ENCODE data around the gene RABL6. TPM values are rescaled to one million over a fixed set of nuclear protein-coding genes. Genes with fewer than 3 reads are reported as not detected.
"Not testable (repeated sequence)": the region's sequence is repeated elsewhere in the genome, so short reads cannot be mapped to it uniquely, and the experiment has no call there.

The RABL6 gene
- total RNA-seq, 1 donor from 2014 or later, result 66.4 TPM

DNA sequence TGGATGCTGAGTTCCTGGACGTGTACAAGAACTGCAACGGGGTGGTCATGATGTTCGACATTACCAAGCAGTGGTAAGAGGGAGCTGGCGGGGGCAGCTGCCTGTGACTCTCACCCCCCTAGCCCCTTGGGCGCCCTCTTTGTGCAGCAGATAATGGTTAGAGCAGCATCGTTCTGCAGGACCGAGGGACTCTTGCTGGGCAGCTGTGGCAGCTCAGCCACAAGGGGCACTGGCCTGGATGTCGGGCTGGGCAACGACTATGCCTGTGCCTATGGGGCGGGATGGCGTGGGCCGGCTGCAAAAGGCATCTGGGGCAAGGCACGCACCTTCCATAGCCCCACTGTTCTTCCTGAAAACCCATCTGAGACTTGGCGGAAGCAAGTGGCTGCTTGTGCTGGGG lies 21.7 kb downstream of the RABL6 start:
- DNase-seq (ENCODE audit: low spot score), result no peak
- intact Hi-C loops (cut with DNase I), result no loop called here

DNA sequence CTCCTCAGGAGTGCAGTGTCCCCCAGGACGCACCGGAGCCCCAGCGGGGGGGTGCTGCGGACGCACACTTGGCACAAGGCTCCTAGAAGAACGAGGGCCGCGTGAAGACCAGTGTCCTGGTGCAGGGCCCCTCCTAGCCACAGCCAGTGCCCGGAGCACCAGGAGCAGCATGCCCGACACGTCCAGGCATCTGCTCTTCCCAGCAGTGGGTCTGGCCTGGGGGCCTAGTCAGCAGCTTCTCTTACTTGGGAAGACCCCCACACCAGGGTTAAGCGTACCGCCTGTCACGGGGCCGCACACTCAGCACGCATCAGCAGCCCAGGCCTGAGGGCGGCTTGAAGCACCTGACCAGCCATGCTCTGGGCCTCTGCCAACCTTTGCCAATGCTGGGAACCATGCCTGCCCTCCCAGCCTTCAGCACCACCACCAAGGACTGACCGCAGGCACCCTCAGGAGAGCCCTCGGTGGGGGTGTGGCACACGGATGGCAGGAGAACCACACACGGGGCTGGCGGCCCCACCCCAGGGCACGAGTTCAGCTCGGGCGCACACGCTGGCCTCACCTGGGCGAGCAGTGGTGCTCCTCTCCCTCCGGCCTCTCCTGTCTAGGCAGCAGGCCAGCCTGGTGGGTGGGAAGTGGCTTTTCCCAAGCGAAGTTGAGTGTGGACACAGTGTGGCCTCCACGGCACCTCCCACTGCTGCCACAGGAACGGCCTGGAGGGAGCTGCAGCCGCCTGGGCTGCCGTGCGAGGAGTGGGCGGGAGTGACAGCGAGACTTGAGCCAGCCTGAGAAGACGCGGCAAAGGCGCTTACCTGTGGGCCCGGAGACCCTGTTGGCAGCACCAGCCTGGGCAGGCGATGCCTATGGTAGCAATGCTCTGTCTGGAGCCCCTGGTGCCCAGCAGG lies 22.5 kb downstream of the RABL6 start:
- intact Hi-C loops (cut with DNase I), result no loop called here
- DNase-seq (ENCODE audit: low spot score), result no peak

GRCh38 chr9:136831002-136831719 lies 23.4 kb downstream of the RABL6 start:
- no peak for DNase-seq (ENCODE audit: low spot score)
- intact Hi-C loops (cut with DNase I), result no loop called here

DNA sequence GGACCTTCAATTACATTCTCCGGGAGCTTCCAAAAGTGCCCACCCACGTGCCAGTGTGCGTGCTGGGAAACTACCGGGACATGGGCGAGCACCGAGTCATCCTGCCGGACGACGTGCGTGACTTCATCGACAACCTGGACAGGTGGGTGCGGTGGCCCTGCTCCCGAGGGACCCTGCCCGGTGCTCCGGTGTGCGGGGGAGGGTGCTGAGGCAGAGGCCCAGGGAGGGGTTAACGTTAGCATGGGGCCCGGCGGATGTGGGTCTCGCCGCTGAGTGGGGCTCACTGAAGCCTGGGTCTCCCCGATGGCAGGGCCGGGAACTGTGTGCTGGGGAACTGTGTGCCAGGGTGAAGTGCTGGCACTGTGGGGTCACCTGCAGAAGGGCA lies 24.0 kb downstream of the RABL6 start:
- no peak for DNase-seq (ENCODE audit: low spot score)

DNA sequence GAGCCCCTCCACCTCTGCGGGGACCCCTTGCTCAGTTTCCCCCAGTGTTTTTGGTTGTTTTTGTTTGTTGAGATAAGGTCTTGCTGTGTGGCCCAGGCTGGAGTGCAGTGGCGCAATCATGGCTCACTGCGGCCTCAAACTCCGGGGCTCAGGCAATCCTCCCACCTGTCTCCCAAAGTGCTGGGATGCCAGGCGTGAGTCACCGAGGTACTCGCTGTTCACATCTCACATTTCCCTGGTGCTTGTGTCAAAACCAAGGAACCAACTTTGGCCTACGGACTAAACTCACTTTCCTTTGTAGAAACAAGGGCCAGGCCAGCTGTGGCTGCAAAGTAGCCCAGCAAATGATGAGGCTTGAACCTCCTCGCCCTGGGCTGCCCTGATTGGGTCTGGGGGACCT lies 24.8 kb downstream of the RABL6 start:
- DNase-seq (ENCODE audit: low spot score), result no peak
- intact Hi-C loops (cut with DNase I), result no loop called here

More for the DNA sequence above, 24.0 kb downstream of the RABL6 start:
- intact Hi-C loops (cut with DNase I), result no loop called here

GRCh38 chr9:136833381-136834048 lies 25.8 kb downstream of the RABL6 start:
- intact Hi-C loops (cut with DNase I); DNase-seq (ENCODE audit: low spot score): not testable (repeated sequence)

DNA sequence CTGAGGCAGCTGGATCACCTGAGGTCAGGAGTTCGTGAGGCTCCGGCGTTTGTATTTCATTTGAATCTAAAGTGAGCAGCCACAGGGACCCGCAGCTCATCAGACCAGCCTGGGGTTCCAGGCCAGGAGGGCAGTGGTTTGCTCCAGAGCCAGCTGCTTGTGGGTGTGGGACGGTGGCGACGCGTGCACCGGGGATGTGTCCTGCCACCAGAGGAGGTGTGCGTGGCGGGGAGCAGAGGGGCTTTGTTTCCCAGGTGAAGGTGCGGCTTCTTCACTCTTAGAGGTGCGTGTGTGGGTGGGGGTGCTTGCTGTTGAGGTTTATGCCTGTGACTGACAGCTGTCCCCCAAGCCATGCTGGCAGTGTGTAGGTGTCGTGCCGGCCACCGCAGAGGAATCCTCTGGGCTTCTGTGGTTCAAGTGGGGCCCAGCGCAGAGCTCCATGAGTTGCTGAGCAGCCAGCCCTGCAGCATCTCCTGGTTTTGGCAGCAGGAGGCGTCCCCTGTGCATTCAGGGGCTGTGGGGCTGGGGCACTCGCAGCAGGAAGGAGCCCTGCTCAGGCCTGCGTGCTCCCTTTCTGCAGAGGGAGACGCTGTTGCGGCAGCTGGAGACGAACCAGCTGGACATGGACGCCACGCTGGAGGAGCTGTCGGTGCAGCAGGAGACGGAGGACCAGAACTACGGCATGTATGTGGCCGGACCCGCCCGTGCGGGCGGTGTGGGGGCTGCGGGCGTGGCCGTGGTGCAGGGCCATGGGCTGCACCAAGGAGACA lies 27.6 kb downstream of the RABL6 start:
- no peak for DNase-seq (ENCODE audit: low spot score)
- intact Hi-C loops (cut with DNase I), result no loop called here

GRCh38 chr9:136835932-136836904 lies 28.5 kb downstream of the RABL6 start:
- DNase-seq (ENCODE audit: low spot score), result no peak
- intact Hi-C loops (cut with DNase I), result no loop called here

GRCh38 chr9:136837146-136837855 lies 29.6 kb downstream of the RABL6 start:
- no peak for DNase-seq (ENCODE audit: low spot score)
- intact Hi-C loops (cut with DNase I), result no loop called here

GRCh38 chr9:136837856-136838277 lies 30.1 kb downstream of the RABL6 start:
- DNase-seq (ENCODE audit: low spot score); intact Hi-C loops (cut with DNase I): not testable (repeated sequence)

DNA sequence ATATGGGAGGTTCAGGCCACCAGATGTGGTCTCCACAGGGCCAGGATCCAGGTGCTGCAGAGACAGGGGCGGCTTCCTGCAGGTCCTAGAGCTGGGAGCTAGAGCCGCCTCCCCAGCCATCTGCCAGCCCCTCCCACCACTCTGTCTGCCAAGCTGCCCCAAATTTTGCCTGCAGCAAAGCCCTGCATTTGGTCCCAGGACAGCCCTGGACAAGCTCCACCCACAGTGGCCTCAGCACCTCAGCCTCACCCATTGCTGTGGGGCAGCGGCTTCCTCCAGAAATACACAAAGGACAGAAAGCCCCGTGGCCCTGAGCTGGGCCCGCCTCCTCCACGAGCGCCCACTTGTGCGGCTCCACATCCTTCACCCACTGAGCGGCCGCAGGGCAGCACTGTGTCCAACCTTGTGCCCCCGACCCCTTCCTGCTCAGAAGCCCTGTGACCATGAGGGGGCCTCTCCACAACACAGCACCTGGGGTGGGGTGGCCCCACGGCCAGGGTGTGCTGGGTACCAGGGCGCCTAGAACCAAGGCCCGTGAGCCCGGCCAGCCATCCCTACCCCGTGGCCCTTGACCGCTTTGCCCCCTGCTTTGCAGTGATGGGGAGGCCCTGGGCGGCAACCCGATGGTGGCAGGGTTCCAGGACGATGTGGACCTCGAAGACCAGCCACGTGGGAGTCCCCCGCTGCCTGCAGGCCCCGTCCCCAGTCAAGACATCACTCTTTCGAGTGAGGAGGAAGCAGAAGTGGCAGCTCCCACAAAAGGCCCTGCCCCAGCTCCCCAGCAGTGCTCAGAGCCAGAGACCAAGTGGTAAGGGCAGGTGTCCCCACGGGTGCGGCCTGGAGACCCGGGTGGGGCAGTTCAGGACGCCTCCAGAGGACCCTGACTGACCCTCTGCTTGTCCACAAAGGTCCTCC lies 30.8 kb downstream of the RABL6 start:
- no peak for DNase-seq (ENCODE audit: low spot score)
- intact Hi-C loops (cut with DNase I), result no loop called here

GRCh38 chr9:136839229-136840139 lies 31.7 kb downstream of the RABL6 start:
- no peak for DNase-seq (ENCODE audit: low spot score)
- intact Hi-C loops (cut with DNase I), result loop anchor here (5.0 kb wide), 1 partner anchor 188 kb away; the partner anchor contains the start of gene ABCA2

GRCh38 chr9:136840140-136840876 lies 32.6 kb downstream of the RABL6 start:
- intact Hi-C loops (cut with DNase I), result loop anchor here (5.0 kb wide), 1 partner anchor 187 kb away; the partner anchor contains the start of gene ABCA2
- no peak for DNase-seq (ENCODE audit: low spot score)

GRCh38 chr9:136840877-136841645 lies 33.3 kb downstream of the RABL6 start:
- intact Hi-C loops (cut with DNase I), result loop anchor here (5.0 kb wide), 1 partner anchor 186 kb away; the partner anchor contains the start of gene ABCA2
- no peak for DNase-seq (ENCODE audit: low spot score)
